HG02642 (cell line): ENCODE results near the gene TM4SF18.

Experiments used
- ATAC-seq: cut with Tn5 transposase; IDR thresholded peaks from one replicate; pipeline ENCODE4 v1.9.1; 2021; ENCODE audit warnings: mild to moderate bottlenecking; ENCODE audit not compliant: unreplicated experiment, poor library complexity

The TM4SF18 gene

GRCh38 chr3:149291178-149291577 lies 42.3 kb downstream of the TM4SF18 start:
- no peak for ATAC-seq

GRCh38 chr3:149288655-149289054 lies 44.8 kb downstream of the TM4SF18 start:
- ATAC-seq: no peak

- ATAC-seq: no peak
These were observed 49.4 kb downstream of the TM4SF18 start for GRCh38 chr3:149284034-149284433.

- no peak for ATAC-seq
These were observed 50.0 kb downstream of the TM4SF18 start for GRCh38 chr3:149283401-149283800.

- no peak for ATAC-seq
These were observed 50.6 kb downstream of the TM4SF18 start for GRCh38 chr3:149282836-149283235.

GRCh38 chr3:149282322-149282721 lies 51.1 kb downstream of the TM4SF18 start:
- no peak for ATAC-seq

GRCh38 chr3:149280671-149281349 lies 52.6 kb downstream of the TM4SF18 start:
- ATAC-seq: no peak

- no peak for ATAC-seq
These were observed 54.5 kb downstream of the TM4SF18 start for GRCh38 chr3:149278911-149279310.

- peak; percentile 65 for ATAC-seq
These were observed 56.1 kb downstream of the TM4SF18 start for GRCh38 chr3:149277331-149277813.

GRCh38 chr3:149276619-149277018 lies 56.8 kb downstream of the TM4SF18 start:
- ATAC-seq: no peak

- ATAC-seq: no peak
These were observed 59.2 kb downstream of the TM4SF18 start for GRCh38 chr3:149274220-149274619.

- ATAC-seq: peak; percentile 81
These were observed 60.2 kb downstream of the TM4SF18 start for GRCh38 chr3:149273096-149273751.

- no peak for ATAC-seq
These were observed 61.8 kb downstream of the TM4SF18 start for GRCh38 chr3:149271669-149272068.

- ATAC-seq: no peak
These were observed 63.3 kb downstream of the TM4SF18 start for GRCh38 chr3:149270180-149270579.

GRCh38 chr3:149269687-149270086 lies 63.7 kb downstream of the TM4SF18 start:
- no peak for ATAC-seq
